ENCODE results near the gene POGZ.

GRCh38 chr1:151405187-151405951 is 53.9 kb downstream of the POGZ start:
- TF ChIP-seq POLR2A (IDR thresholded peaks at IDR 0.05) (no peak), CTCF (IDR thresholded peaks at IDR 0.05) (no peak), EP300 (IDR thresholded peaks at IDR 0.05) (no peak)

Data from gastroesophageal sphincter (tissue), 3 donors.